AG10803 (cell line): ENCODE results near the gene SFXN5.

Experiments used
- DNase-seq: peaks from one replicate; pipeline ENCODE4 v3.0.0; 2010; ENCODE audit warnings: low read depth
- H3K4me3 ChIP-seq: 2 replicates; pipeline ENCODE4 v1.5.1; 2011; ENCODE audit warnings: mild to moderate bottlenecking, low read length, control low read depth
- CTCF ChIP-seq: conservative IDR thresholded peaks from 2 replicates; pipeline ENCODE4 v1.5.1; 2011; ENCODE audit warnings: mild to moderate bottlenecking, low read length, control low read depth, inconsistent platforms

The SFXN5 gene

DNA sequence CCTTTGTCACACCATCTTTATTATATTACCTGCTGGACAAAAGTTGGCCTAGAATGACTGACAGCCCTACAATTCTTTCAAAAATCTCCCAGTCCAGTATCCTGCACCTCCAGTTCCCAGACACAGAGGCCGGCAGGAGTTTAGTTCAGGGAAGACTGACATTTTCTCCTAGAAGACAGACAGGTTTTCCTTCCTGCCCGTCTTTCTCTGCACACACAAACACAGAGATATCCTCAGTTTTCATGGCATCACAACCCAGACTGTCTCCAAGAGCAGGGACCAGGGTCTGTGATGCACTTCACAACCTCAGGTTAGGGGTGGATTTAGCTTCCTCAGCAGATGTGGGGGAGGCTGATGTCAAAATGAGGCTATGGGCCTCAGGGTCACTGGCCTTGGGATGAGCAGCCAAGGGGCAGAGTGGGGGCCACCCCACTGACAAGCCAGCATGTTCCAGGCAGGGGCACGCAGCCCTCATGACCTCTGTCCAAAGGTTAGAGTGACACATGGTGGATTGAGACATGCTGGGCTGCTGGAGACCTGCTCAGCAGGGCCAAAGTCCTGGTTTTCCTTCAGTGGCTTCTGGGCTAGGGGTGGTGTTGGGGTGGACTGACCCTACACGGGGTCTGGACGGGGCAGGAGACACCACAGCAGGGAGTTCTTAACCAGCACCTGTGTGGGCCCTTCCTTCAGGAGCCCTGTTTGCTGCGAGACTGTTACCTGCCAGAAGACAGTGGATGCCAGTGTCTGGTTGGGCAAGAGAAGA lies 70.5 kb downstream of the SFXN5 start:
- DNase-seq, result no peak
- TF ChIP-seq CTCF, result no peak
- no peak overlapping the region for H3K4me3 ChIP-seq

DNA sequence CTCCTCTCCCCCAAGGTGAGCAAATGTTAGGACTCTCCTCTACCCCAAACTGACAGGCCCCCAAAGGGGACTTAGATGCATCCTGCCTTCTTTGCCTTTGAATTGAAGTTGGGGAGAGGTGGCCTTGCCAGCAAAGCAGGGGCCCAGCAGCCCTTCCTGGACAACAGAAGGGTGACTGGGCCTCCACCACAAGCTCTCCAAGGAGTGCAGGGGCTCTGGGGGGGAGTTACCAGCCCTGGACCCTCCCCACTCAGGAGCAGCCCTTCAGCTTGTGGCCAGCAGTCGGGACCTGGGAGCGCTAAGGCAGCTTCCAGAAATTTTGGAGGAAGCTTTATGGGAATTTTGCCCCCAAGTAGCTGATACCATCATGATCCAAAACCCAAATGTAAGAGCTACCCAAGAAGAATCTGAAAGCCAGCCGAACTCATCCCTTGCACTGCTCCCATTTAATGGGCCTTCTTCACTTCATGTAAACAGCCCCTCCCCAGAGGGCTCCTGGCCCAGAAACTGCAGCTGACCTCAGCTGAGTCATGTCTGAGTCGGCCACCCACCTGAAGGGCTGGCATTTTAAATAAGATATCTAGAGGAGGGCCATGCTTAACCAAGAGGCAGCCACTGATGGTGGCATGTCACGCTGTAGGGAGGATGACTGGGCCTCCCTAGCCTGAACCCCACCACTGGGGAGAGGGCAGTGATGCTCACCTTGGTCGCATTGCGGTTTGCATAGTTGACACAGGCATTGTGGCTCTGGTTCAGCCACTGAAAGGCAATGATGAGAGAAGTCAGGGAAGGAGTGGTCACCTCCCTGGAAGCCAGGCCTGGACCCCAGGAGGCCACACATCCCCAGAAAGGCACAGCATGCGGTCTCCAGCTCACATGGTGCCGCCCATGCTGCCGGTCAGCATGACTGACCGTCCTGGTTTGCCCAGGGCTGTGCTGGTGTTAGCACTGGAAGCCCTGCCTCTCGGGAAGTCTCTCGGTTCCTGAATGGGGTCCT lies 71.5 kb downstream of the SFXN5 start:
- H3K4me3 ChIP-seq, result no peak overlapping the region
- peak; percentile 8 for DNase-seq

DNA sequence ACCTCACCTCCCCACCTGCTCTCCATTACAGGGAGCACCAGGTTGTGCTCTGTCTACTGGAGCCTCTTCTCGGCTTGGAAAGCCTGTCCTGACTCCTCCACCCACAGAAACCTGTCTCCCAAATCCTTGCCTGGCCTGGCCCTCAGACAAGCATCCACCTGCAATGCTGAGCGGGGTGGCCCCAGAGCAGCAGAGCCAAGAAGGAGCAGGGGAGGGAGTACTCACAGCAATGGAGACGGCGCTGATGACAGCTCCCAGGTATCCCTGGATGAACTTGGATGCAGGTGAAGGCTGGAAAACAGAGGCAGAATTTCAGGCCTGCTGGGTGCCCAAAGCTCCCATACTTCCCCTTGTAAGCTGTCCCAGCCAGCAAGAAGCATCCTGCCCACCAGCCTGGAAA lies 72.8 kb downstream of the SFXN5 start:
- no peak for TF ChIP-seq CTCF
- H3K4me3 ChIP-seq, result no peak overlapping the region
- DNase-seq, result no peak

More for the DNA sequence above, 71.5 kb downstream of the SFXN5 start:
- no peak for TF ChIP-seq CTCF

- TF ChIP-seq CTCF, result no peak
- DNase-seq, result no peak
- no peak overlapping the region for H3K4me3 ChIP-seq
These were observed 73.3 kb downstream of the SFXN5 start for GRCh38 chr2:72998234-72998651.

- no peak for DNase-seq
- TF ChIP-seq CTCF, result no peak
- no peak overlapping the region for H3K4me3 ChIP-seq
These were observed 75.4 kb downstream of the SFXN5 start for GRCh38 chr2:72996117-72996502.

GRCh38 chr2:72995430-72996116 lies 75.9 kb downstream of the SFXN5 start:
- TF ChIP-seq CTCF, result no peak
- DNase-seq, result no peak
- H3K4me3 ChIP-seq, result no peak overlapping the region
